ENCODE measurements around the gene MYO10. TPM values are rescaled to one million over a fixed set of nuclear protein-coding genes. Genes with fewer than 3 reads are reported as not detected.
A peak's percentile ranks its signal among the peaks of the same experiment; 100 is the strongest.

MYO10 gene
- total RNA-seq, 3 donors from 2014 or later, result 8.6 to 22.6 (median 21.2) TPM

- intact Hi-C loops (cut with DNase I; ENCODE audit: low total_unique reads), result no loop called here
- Histone ChIP-seq H3K4me3 (no peak overlapping the region), H3K4me1 (no peaks in the 10 kb centered on the region), H3K27me3 (no peaks in the 10 kb centered on the region), H3K9me3 (no peaks in the 10 kb centered on the region), H3K36me3 (no peaks in the 10 kb centered on the region), H3K27ac (no peak overlapping the region)
- TF ChIP-seq POLR2A (IDR thresholded peaks at IDR 0.05), result no peak
- no peak for TF ChIP-seq POLR2AphosphoS5 (IDR thresholded peaks at IDR 0.05)
- no peak for TF ChIP-seq CTCF (IDR thresholded peaks at IDR 0.05)
- no peak for DNase-seq (ENCODE audit: low spot score in 2 of 2)
Observed at GRCh38 chr5:16866273-16866672, 69.8 kb downstream of the MYO10 start.

GRCh38 chr5:16865151-16865550, 70.9 kb downstream of the MYO10 start:
- no peak overlapping the region for H3K27ac ChIP-seq
- no peak overlapping the region for H3K4me3 ChIP-seq
- no peak for DNase-seq (ENCODE audit: low spot score in 2 of 2)
- TF ChIP-seq CTCF (IDR thresholded peaks at IDR 0.05) (no peak), POLR2AphosphoS5 (IDR thresholded peaks at IDR 0.05) (no peak), POLR2A (IDR thresholded peaks at IDR 0.05) (no peak)
- H3K9me3 ChIP-seq, result no peaks in the 10 kb centered on the region
- no peaks in the 10 kb centered on the region for H3K36me3 ChIP-seq
- H3K4me1 ChIP-seq, result no peaks in the 10 kb centered on the region
- intact Hi-C loops (cut with DNase I; ENCODE audit: low total_unique reads), result no loop called here
- no peaks in the 10 kb centered on the region for H3K27me3 ChIP-seq

GRCh38 chr5:16864631-16865131, 71.4 kb downstream of the MYO10 start:
- no peaks in the 10 kb centered on the region for H3K27me3 ChIP-seq
- H3K36me3 ChIP-seq, result no peaks in the 10 kb centered on the region
- no peaks in the 10 kb centered on the region for H3K9me3 ChIP-seq
- intact Hi-C loops (cut with DNase I; ENCODE audit: low total_unique reads), result no loop called here
- no peak for DNase-seq (ENCODE audit: low spot score in 2 of 2)
- no peak overlapping the region for H3K4me3 ChIP-seq
- no peaks in the 10 kb centered on the region for H3K4me1 ChIP-seq
- peak overlapping the region in 1 of 2 donors; percentile 35 for H3K27ac ChIP-seq
- TF ChIP-seq CTCF (IDR thresholded peaks at IDR 0.05), result no peak
- no peak for TF ChIP-seq POLR2A (IDR thresholded peaks at IDR 0.05)
- no peak for TF ChIP-seq POLR2AphosphoS5 (IDR thresholded peaks at IDR 0.05)

- no peak for TF ChIP-seq CTCF (IDR thresholded peaks at IDR 0.05)
- no peak for TF ChIP-seq POLR2A (IDR thresholded peaks at IDR 0.05)
- TF ChIP-seq POLR2AphosphoS5 (IDR thresholded peaks at IDR 0.05), result no peak
- H3K4me3 ChIP-seq, result no peak overlapping the region
- H3K36me3 ChIP-seq, result no peaks in the 10 kb centered on the region
- intact Hi-C loops (cut with DNase I; ENCODE audit: low total_unique reads), result no loop called here
- no peak overlapping the region for H3K27ac ChIP-seq
- no peak for DNase-seq (ENCODE audit: low spot score in 2 of 2)
- H3K9me3 ChIP-seq, result peaks cover 0 to 5% of the 10 kb centered on the region in 2 donors
- H3K27me3 ChIP-seq, result no peaks in the 10 kb centered on the region
- no peaks in the 10 kb centered on the region for H3K4me1 ChIP-seq
Observed at GRCh38 chr5:16863469-16863946, 72.6 kb downstream of the MYO10 start.

- Histone ChIP-seq H3K4me3 (no peak overlapping the region), H3K4me1 (no peaks in the 10 kb centered on the region), H3K36me3 (no peaks in the 10 kb centered on the region), H3K27me3 (no peaks in the 10 kb centered on the region), H3K27ac (no peak overlapping the region), H3K9me3 (peaks cover 0 to 5% of the 10 kb centered on the region in 2 donors)
- TF ChIP-seq CTCF (IDR thresholded peaks at IDR 0.05) (no peak), POLR2A (IDR thresholded peaks at IDR 0.05) (no peak), POLR2AphosphoS5 (IDR thresholded peaks at IDR 0.05) (no peak)
- intact Hi-C loops (cut with DNase I; ENCODE audit: low total_unique reads), result no loop called here
- no peak for DNase-seq (ENCODE audit: low spot score in 2 of 2)
Observed at GRCh38 chr5:16862777-16863176, 73.3 kb downstream of the MYO10 start.

All from breast epithelium (tissue), 4 donors.